Measurements from ENCODE around the gene CUTA. TPM values are rescaled to one million over a fixed set of nuclear protein-coding genes. Genes with fewer than 3 reads are reported as not detected.
"Not testable (repeated sequence)": the region's sequence is repeated elsewhere in the genome, so short reads cannot be mapped to it uniquely, and the experiment has no call there.

Gene CUTA
- total and polyA plus RNA-seq, 5 donors from 2014 or later: 202 to 529 (median 476) TPM

DNA sequence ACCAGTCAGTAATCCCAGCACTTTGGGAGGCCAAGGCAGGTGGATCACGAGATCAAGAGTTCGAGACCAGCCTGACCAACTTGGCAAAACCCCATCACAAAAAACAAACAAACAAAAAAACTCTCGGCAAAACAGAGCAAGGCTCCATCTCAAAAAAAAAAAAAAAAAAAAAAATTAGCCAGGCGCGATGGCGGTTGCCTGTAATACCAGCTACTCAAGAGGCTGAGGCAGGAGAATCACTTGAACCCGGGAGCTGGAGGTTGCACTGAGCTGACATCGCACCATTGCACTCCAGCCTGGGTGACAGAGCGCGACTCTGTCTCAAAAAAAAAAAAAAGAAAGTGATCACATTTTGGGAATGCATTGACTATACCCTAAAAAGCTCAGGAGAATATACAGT lies 38.7 kb downstream of the CUTA start:
- not testable (repeated sequence) for H3K4me3 Mint-ChIP-seq; H3K4me3 ChIP-seq (ENCODE audit: low read depth, low read length); H3K27me3 ChIP-seq (ENCODE audit: control insufficient read depth, insufficient read depth, low read length); H3K27ac Mint-ChIP-seq; H3K36me3 ChIP-seq (ENCODE audit: control insufficient read depth, insufficient read depth, low read length); H3K9me3 Mint-ChIP-seq; H3K9me3 ChIP-seq (ENCODE audit: control insufficient read depth in 2 of 2, low read length in 2 of 2); DNase-seq; ATAC-seq (ENCODE audit: low read depth in 2 of 2); H3K4me1 ChIP-seq (ENCODE audit: control insufficient read depth, insufficient read depth, low read length, poor library complexity, severe bottlenecking); H3K27ac ChIP-seq (ENCODE audit: insufficient read depth, low read length, poor library complexity, severe bottlenecking); H3K36me3 Mint-ChIP-seq
- peaks cover 14% of the 10 kb centered on the region for H3K27me3 Mint-ChIP-seq
- peaks cover 4 to 13% (median 6%) of the 10 kb centered on the region in 4 donors for H3K4me1 Mint-ChIP-seq

DNA sequence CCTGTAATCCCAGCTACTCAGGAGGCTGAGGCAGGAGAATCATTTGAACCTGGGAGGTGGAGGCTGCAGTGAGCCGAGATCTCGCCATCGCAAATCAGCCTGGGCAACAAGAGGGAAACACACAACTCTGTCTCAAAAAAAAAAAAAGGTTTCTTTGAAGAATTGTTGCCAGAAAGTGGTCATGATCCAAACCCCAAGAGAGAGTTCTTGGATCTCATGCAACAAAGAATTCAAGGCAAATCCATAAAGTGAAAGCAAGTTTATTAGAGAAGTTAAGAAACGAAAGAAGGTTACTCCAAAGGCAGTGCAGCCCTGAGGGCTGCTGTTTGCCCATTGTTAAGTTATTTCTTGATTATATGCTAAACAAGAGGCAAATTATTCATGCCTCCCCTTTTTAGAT lies 40.7 kb downstream of the CUTA start:
- ATAC-seq (ENCODE audit: low read depth in 2 of 2): no peak
- H3K9me3 Mint-ChIP-seq: peaks cover 0 to 3% (median 0%) of the 10 kb centered on the region in 7 donors
- H3K27ac ChIP-seq (ENCODE audit: insufficient read depth, low read length, poor library complexity, severe bottlenecking): no peak overlapping the region

DNA sequence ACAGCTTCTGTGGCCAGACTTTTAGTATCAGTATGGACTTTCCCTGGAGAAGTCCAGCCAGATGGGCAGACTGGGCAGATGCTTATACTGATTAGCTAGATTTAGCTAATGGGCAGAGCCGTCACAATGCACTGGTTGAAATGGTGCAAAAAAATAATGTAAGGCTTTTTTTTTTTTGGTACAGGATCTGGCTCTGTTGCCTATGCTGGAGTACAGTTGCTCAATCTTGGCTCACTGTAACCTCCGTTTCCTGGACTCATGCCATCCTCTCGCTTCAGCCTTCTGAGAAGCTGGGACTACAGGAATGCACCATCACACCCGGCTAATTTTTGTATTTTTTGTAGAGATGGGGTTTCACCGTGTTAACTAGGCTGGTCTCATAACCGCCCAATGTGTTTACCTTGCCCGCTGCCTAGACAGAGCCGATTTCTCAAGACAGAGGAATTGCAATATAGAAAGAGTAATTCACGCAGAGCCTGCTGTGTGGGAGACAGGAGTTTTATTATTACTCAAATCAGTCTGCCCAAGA lies 42.7 kb downstream of the CUTA start:
- Mint-ChIP-seq H3K27ac (peak overlapping the region in 1 of 3 donors; percentile 37), H3K36me3 (no peaks in the 10 kb centered on the region), H3K9me3 (no peaks in the 10 kb centered on the region), H3K4me1 (peaks cover 4 to 17% (median 7%) of the 10 kb centered on the region in 4 donors), H3K27me3 (peaks cover under 1% of the 10 kb centered on the region), H3K4me3 (no peak overlapping the region)
- Histone ChIP-seq H3K9me3 (ENCODE audit: control insufficient read depth in 2 of 2, low read length in 2 of 2) (no peaks in the 10 kb centered on the region), H3K4me1 (ENCODE audit: control insufficient read depth, insufficient read depth, low read length, poor library complexity, severe bottlenecking) (peaks cover 6% of the 10 kb centered on the region), H3K27ac (ENCODE audit: insufficient read depth, low read length, poor library complexity, severe bottlenecking) (no peak overlapping the region), H3K36me3 (ENCODE audit: control insufficient read depth, insufficient read depth, low read length) (no peaks in the 10 kb centered on the region), H3K27me3 (ENCODE audit: control insufficient read depth, insufficient read depth, low read length) (no peaks in the 10 kb centered on the region), H3K4me3 (ENCODE audit: low read depth, low read length) (no peak overlapping the region)
- ATAC-seq (ENCODE audit: low read depth in 2 of 2): no peak
- no peak for DNase-seq

More for the DNA sequence above, 40.7 kb downstream of the CUTA start:
- Mint-ChIP-seq H3K36me3 (no peaks in the 10 kb centered on the region), H3K4me3 (no peak overlapping the region), H3K27me3 (peaks cover 8% of the 10 kb centered on the region), H3K27ac (no peak overlapping the region), H3K4me1 (peaks cover 6 to 17% (median 7%) of the 10 kb centered on the region in 4 donors)
- Histone ChIP-seq H3K9me3 (ENCODE audit: control insufficient read depth in 2 of 2, low read length in 2 of 2) (no peaks in the 10 kb centered on the region), H3K27me3 (ENCODE audit: control insufficient read depth, insufficient read depth, low read length) (no peaks in the 10 kb centered on the region), H3K4me1 (ENCODE audit: control insufficient read depth, insufficient read depth, low read length, poor library complexity, severe bottlenecking) (peaks cover 6% of the 10 kb centered on the region), H3K4me3 (ENCODE audit: low read depth, low read length) (no peak overlapping the region), H3K36me3 (ENCODE audit: control insufficient read depth, insufficient read depth, low read length) (no peaks in the 10 kb centered on the region)
- no peak for DNase-seq

DNA sequence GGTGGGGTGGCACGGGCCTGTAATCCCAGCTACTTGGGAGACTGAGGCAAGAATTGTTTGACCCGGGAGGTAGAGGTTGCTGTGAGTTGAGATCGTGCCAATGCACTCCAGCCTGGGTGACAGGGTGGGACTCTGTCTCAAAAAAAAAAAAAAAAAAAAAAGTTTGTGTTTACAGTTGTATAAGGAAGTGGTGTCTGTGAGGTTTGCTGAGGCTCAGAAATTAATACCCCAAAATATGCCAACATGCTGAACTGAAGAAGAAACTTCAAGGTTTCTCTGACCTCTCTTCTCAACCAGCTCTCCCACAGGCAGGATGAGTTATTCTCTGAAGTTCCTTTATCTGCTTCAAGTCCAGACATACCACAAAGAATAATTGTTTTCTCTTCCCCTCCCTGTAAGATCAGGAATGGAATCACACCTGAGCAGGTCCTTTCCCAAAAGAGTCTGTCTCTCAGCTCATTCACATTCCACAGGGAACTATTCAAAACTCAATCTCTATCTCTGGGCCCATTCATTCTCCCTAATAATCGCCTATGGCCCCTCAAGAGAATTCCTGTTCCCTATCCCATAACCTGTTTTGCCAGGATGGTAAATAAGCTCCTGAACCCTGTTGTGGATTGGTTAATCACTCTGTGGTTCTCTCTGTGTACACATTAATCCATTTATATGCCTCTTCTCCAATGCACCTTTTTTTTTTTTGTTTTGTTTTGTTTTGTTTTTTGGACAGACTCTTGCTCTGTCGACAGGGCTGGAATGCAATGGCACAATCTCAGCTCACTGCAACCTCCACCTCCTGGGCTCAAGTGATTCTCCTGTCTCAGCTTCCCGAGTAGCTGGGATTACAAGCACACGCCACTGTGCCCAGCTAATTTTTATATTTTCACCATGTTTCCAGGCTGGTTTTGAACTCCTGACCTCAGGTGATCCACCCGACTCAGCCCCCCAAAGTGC lies 43.7 kb downstream of the CUTA start:
- no peaks in the 10 kb centered on the region for H3K9me3 Mint-ChIP-seq
- peak overlapping the region in 2 of 3 donors; percentile 44 to 59 for H3K27ac Mint-ChIP-seq
- H3K4me1 Mint-ChIP-seq: peaks cover 4 to 17% (median 7%) of the 10 kb centered on the region in 4 donors
- no peaks in the 10 kb centered on the region for H3K27me3 Mint-ChIP-seq
- no peak overlapping the region for H3K27ac ChIP-seq (ENCODE audit: insufficient read depth, low read length, poor library complexity, severe bottlenecking)
- H3K4me3 ChIP-seq (ENCODE audit: low read depth, low read length): no peak overlapping the region
- H3K4me3 Mint-ChIP-seq: peak overlapping the region in 2 of 4 donors; percentile 32 to 35
- no peaks in the 10 kb centered on the region for H3K27me3 ChIP-seq (ENCODE audit: control insufficient read depth, insufficient read depth, low read length)
- DNase-seq (peak in 1 of 3 donors; percentile 16), ATAC-seq (ENCODE audit: low read depth in 2 of 2) (no peak)
- H3K36me3 Mint-ChIP-seq: no peaks in the 10 kb centered on the region
- no peaks in the 10 kb centered on the region for H3K36me3 ChIP-seq (ENCODE audit: control insufficient read depth, insufficient read depth, low read length)
- no peaks in the 10 kb centered on the region for H3K9me3 ChIP-seq (ENCODE audit: control insufficient read depth in 2 of 2, low read length in 2 of 2)
- peaks cover 6% of the 10 kb centered on the region for H3K4me1 ChIP-seq (ENCODE audit: control insufficient read depth, insufficient read depth, low read length, poor library complexity, severe bottlenecking)

DNA sequence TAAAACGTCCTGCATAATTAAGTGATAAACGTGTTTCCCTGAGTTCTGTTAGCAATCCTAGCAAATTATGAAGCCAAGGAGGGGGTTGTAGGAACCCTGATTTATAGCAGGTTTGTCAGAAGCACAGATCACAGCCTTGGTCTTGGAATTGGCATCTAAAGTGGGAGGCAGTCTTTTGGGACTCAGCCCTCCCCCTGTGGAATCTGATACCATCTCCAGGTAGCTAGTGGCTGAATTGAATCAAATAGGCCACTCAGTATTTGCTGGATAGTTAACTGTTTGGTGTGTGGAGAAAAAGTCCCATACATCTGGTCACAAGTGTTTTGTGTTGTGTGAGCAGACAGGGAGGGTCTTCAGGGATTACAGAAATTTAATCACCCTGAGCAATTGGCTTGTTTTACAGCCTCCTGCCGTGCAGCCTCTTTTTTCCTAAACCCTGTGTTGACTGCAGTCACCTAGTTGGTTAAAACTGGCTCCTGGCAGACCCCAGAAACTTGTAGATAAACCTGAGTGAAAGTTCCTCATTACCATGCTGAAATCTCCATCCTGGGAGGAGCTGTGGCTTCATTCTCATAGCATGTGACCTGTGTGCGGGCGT lies 45.3 kb downstream of the CUTA start:
- DNase-seq: no peak

DNA sequence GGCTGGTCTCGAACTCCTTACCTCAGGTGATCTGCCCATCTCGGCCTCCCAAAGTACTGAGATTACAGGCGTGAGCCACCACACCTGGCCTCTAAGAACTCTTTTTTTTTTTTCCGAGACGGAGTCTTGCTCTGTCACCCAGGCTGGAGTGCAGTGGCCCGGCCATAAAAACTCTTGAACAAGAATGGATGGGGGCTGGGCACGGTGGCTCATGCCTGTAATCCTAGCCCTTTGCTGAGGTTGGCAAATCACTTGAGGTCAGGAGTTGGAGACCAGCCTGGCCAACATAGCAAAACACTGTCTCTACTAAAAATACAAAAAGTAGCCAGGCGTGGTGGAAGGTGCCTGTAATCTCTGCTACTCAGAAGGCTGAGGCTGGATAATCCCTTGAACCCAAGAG lies 46.0 kb downstream of the CUTA start:
- H3K4me3 ChIP-seq (ENCODE audit: low read depth, low read length); H3K4me1 ChIP-seq (ENCODE audit: control insufficient read depth, insufficient read depth, low read length, poor library complexity, severe bottlenecking); H3K9me3 ChIP-seq (ENCODE audit: control insufficient read depth in 2 of 2, low read length in 2 of 2); H3K27ac Mint-ChIP-seq; H3K36me3 Mint-ChIP-seq; H3K9me3 Mint-ChIP-seq; H3K27me3 Mint-ChIP-seq; ATAC-seq (ENCODE audit: low read depth in 2 of 2); DNase-seq; H3K36me3 ChIP-seq (ENCODE audit: control insufficient read depth, insufficient read depth, low read length); H3K27ac ChIP-seq (ENCODE audit: insufficient read depth, low read length, poor library complexity, severe bottlenecking); H3K27me3 ChIP-seq (ENCODE audit: control insufficient read depth, insufficient read depth, low read length): not testable (repeated sequence)
- Mint-ChIP-seq H3K4me3 (peak overlapping the region in 1 of 4 donors; percentile 2), H3K4me1 (peaks cover 4 to 17% (median 7%) of the 10 kb centered on the region in 4 donors)

More for the DNA sequence above, 45.3 kb downstream of the CUTA start:
- Histone ChIP-seq H3K4me1 (ENCODE audit: control insufficient read depth, insufficient read depth, low read length, poor library complexity, severe bottlenecking) (peaks cover 6% of the 10 kb centered on the region), H3K27me3 (ENCODE audit: control insufficient read depth, insufficient read depth, low read length) (no peaks in the 10 kb centered on the region), H3K36me3 (ENCODE audit: control insufficient read depth, insufficient read depth, low read length) (no peaks in the 10 kb centered on the region), H3K9me3 (ENCODE audit: control insufficient read depth in 2 of 2, low read length in 2 of 2) (no peaks in the 10 kb centered on the region), H3K27ac (ENCODE audit: insufficient read depth, low read length, poor library complexity, severe bottlenecking) (no peak overlapping the region), H3K4me3 (ENCODE audit: low read depth, low read length) (no peak overlapping the region)
- Mint-ChIP-seq H3K4me1 (peaks cover 4 to 17% (median 7%) of the 10 kb centered on the region in 4 donors), H3K27ac (no peak overlapping the region), H3K9me3 (no peaks in the 10 kb centered on the region), H3K4me3 (no peak overlapping the region), H3K36me3 (no peaks in the 10 kb centered on the region), H3K27me3 (no peaks in the 10 kb centered on the region)
- ATAC-seq (ENCODE audit: low read depth in 2 of 2): no peak

DNA sequence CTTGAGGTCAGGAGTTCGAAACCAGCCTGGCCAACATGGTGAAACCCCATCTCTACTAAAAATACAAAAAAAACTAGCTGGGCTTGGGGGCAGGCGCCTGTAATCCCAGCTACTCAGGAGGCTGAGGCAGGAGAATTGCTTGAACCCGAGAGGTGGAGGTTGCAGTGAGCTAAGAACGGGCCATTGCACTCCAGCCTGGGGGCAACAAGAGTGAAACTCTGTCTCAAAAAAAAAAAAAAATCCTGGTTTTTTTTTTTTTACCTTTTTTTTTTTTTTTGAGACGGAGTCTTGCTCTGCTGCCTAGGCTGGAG lies 50.2 kb downstream of the CUTA start:
- not testable (repeated sequence) for H3K27ac ChIP-seq (ENCODE audit: insufficient read depth, low read length, poor library complexity, severe bottlenecking); H3K9me3 ChIP-seq (ENCODE audit: control insufficient read depth in 2 of 2, low read length in 2 of 2); DNase-seq; H3K27me3 ChIP-seq (ENCODE audit: control insufficient read depth, insufficient read depth, low read length); H3K27ac Mint-ChIP-seq; H3K4me1 ChIP-seq (ENCODE audit: control insufficient read depth, insufficient read depth, low read length, poor library complexity, severe bottlenecking); H3K4me3 Mint-ChIP-seq; ATAC-seq (ENCODE audit: low read depth in 2 of 2); H3K36me3 ChIP-seq (ENCODE audit: control insufficient read depth, insufficient read depth, low read length); H3K4me1 Mint-ChIP-seq; H3K4me3 ChIP-seq (ENCODE audit: low read depth, low read length); H3K27me3 Mint-ChIP-seq; H3K36me3 Mint-ChIP-seq; H3K9me3 Mint-ChIP-seq

All from CD4-positive, CD25-positive, alpha-beta regulatory T cell (primary cell).